AG09319 (cell line): Measurements from ENCODE around the gene NCDN.

Experiments
- DNase-seq: peaks from one replicate; pipeline ENCODE4 v3.0.0-alpha.2; 2010; ENCODE audit warnings: low read depth; ENCODE audit errors: extremely low read depth
- CTCF ChIP-seq: IDR thresholded peaks from 2 replicates; pipeline ENCODE4 v1.5.1; 2011; ENCODE audit warnings: low read depth, mild to moderate bottlenecking, inconsistent platforms, low read length, moderate library complexity

NCDN gene

DNA sequence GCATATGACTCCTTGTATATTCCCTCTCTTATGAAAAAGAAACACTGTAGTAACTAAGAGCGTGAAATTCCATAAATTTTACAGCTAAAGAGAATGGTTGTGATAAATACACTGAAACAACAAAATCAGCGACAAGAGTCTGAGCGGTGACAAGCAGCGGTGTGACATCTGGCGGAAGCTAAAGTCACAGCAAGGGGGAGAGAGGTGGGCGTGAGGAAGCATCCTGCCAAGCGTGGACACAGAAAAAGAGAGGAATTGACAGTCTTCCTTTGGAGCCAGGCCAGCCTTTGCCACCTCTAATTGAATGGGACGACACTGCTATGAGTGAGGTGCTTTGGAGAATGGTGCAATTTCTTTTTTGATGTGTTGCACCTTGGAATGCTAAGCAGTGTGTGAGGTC lies 57.8 kb downstream of the NCDN start:
- DNase-seq = no peak
- no peak for TF ChIP-seq CTCF
